Natural killer cell (primary cell): ENCODE data around the gene BCOR. TPM values are rescaled to one million over a fixed set of nuclear protein-coding genes. Genes with fewer than 3 reads are reported as not detected.
A peak's percentile ranks its signal among the peaks of the same experiment; 100 is the strongest.

Experiments
- ATAC-seq, 3 donors: fragments of 150-1000 bp in 2 of 3; fragments of 200-7000 bp in 1 of 3; cut with Tn5 transposase; 1 replicate in 1 of 3; 2 replicates in 2 of 3; pipeline ENCODE4 v1.10.0; 2021; ENCODE audit warnings: mild to moderate bottlenecking in 2 of 3, moderate library complexity in 2 of 3
- DNase-seq, 2 donors: peaks; one replicate each; pipeline versions ENCODE4 v3.0.0 to v3.0.0-alpha.2; 2013 to 2021; ENCODE audit warnings: mixed read lengths in 1 of 2
- H3K27ac ChIP-seq: one replicate; pipeline ENCODE4 v1.5.1; 2013; ENCODE audit warnings: mild to moderate bottlenecking, low read length
- H3K27me3 ChIP-seq: one replicate; pipeline ENCODE4 v1.6.1; 2013; ENCODE audit warnings: low read length; ENCODE audit not compliant: control insufficient read depth, insufficient read depth
- H3K36me3 ChIP-seq: one replicate; pipeline ENCODE4 v1.6.1; 2013; ENCODE audit warnings: low read length; ENCODE audit not compliant: control insufficient read depth, insufficient read depth
- H3K4me1 ChIP-seq: one replicate; pipeline ENCODE4 v1.6.1; 2013; ENCODE audit warnings: low read length; ENCODE audit not compliant: control insufficient read depth, insufficient read depth
- H3K4me3 ChIP-seq: one replicate; pipeline ENCODE4 v1.5.1; 2013; ENCODE audit warnings: low read length
- H3K9me3 ChIP-seq: one replicate; pipeline ENCODE4 v1.6.1; 2013; ENCODE audit warnings: low read length; ENCODE audit not compliant: control insufficient read depth, insufficient read depth
- H3K27ac Mint-ChIP-seq, 2 donors: one replicate each; pipeline ENCODE4 v1.8.0; 2022; ENCODE audit warnings: mild to moderate bottlenecking in 2 of 2, mixed read lengths in 2 of 2, moderate library complexity in 1 of 2
- H3K27me3 Mint-ChIP-seq, 2 donors: one replicate each; pipeline ENCODE4 v1.8.0; 2022; ENCODE audit warnings: low read depth in 2 of 2, mixed read lengths in 2 of 2
- H3K36me3 Mint-ChIP-seq: one replicate; pipeline ENCODE4 v1.8.0; 2022; ENCODE audit warnings: mixed read lengths
- H3K4me1 Mint-ChIP-seq, 2 donors: one replicate each; pipeline ENCODE4 v1.8.0; 2022; ENCODE audit warnings: mixed read lengths in 2 of 2
- H3K4me3 Mint-ChIP-seq: one replicate; pipeline ENCODE4 v1.8.0; 2022; ENCODE audit warnings: mild to moderate bottlenecking, moderate library complexity, mixed read lengths
- H3K9me3 Mint-ChIP-seq, 2 donors: one replicate each; pipeline ENCODE4 v1.8.0; 2022; ENCODE audit warnings: mixed read lengths in 2 of 2
- WGBS: methylation state at CpG from one replicate; pipeline ENCODE4 v1.1.7; 2013; ENCODE audit warnings: missing lambda C conversion rate; ENCODE audit not compliant: insufficient coverage; 5-methylcytosine and 5-hydroxymethylcytosine counted together
- intact Hi-C: fragments of 100-400 bp; cut with micrococcal nuclease; formaldehyde crosslinking; loops from one replicate; pipeline ENCODE4 v1.14.2; 2022
- total RNA-seq, 4 donors: library from RNA; stranded (reverse); fragments of 120-200 nt in 1 of 4; gene quantifications; one replicate each; pipeline versions ENCODE4 v1.2.3 to v1.2.4, GENCODE V29; 2013 to 2022
- TF ChIP-seq, protein P1 (sequence below): fragments of 200-600 bp; IDR thresholded peaks from one replicate; pipeline ENCODE4 v1.8.0; 2022; ENCODE audit warnings: antibody characterized with exemption

Gene BCOR
- total RNA-seq, 3 donors from 2014 or later (not counting 1 experiment from before 2014, with no cell fraction given) = 20.0 to 35.2 (median 29.2) TPM

DNA sequence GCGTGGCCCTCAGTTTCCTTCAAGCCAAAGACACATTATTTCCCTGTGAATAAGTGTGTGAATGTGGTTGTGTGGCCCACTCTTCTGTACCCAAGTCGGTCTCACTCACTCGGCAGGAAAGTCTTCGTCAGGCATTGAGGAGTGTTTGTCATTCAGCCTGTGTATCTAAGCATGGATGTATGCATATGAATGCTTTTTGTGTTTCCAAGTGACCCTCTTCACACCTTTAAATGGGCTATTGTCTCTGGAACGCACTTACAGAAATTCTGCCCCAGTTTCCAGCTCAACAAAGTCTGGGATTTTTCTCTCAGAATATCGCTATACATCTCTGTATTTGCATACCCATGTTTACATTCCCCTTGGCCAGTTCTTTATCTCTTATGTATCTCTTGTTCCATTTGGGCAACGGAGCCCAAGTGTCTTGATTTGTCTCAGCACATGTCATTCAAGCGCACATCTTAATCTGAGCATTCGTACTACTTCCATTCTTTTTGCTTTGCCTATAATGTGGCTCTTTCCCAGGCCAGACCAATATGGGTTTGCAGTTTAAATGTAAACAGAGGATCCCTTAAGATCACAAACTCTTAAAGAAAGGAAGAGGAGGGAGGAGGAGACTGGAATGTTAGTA lies 4.8 kb downstream of the BCOR start:
- H3K27ac Mint-ChIP-seq = no peak overlapping the region
- ATAC-seq = no peak
- peaks cover 45% of the 10 kb centered on the region for H3K4me1 ChIP-seq

DNA sequence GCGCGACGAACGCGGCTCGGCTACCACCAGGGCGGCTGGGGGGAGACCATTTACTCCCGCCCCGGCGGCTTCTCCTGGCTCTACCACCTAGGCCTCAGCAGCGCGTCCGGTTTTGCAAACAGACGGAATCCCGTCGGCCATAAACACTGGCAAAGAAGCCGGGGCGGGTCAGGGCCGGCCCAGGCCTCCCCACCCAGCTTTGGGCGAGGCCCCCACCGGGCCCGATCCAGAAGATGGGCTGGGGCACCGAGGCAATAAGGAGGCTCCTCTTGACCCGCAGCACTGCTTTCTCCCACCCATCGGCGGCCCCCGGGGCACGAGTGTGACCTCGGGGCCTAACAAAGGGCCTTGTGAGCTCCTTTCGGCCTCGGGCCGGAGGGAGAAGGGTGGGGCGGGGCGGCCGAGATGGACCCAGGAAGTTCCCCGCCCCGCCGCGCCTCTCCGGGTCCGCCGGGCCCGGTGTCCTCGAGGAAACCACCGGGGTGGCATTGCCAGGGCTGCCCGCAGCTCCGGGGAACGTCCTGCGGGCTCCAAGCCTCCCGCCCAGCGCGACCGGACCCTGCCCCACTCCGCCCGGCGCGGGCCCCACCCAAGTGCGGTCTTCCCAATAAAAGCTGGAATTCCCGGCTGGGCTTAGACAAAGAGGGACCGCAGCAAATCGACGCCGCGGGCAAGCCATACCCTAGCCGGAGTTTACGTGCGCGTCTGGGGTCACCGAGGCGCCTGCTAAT lies 5.9 kb downstream of the BCOR start:
- Mint-ChIP-seq H3K4me1 (peaks cover 52 to 54% of the 10 kb centered on the region in 2 donors), H3K27ac (no peak overlapping the region), H3K4me3 (peak overlapping the region; percentile 68), H3K36me3 (no peaks in the 10 kb centered on the region), H3K27me3 (peaks cover 0 to 38% of the 10 kb centered on the region in 2 donors), H3K9me3 (no peaks in the 10 kb centered on the region)
- H3K36me3 ChIP-seq = no peaks in the 10 kb centered on the region
- no peak for DNase-seq
- H3K4me1 ChIP-seq = peaks cover 47% of the 10 kb centered on the region
- WGBS = 94% methylated on average over 66 of the region's 70 CpGs
- TF ChIP-seq, protein P1, sequence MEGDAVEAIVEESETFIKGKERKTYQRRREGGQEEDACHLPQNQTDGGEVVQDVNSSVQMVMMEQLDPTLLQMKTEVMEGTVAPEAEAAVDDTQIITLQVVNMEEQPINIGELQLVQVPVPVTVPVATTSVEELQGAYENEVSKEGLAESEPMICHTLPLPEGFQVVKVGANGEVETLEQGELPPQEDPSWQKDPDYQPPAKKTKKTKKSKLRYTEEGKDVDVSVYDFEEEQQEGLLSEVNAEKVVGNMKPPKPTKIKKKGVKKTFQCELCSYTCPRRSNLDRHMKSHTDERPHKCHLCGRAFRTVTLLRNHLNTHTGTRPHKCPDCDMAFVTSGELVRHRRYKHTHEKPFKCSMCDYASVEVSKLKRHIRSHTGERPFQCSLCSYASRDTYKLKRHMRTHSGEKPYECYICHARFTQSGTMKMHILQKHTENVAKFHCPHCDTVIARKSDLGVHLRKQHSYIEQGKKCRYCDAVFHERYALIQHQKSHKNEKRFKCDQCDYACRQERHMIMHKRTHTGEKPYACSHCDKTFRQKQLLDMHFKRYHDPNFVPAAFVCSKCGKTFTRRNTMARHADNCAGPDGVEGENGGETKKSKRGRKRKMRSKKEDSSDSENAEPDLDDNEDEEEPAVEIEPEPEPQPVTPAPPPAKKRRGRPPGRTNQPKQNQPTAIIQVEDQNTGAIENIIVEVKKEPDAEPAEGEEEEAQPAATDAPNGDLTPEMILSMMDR = no peak
- H3K27ac ChIP-seq = no peak overlapping the region
- no peak overlapping the region for H3K4me3 ChIP-seq
- H3K27me3 ChIP-seq = no peaks in the 10 kb centered on the region
- no peaks in the 10 kb centered on the region for H3K9me3 ChIP-seq
- no peak for ATAC-seq
- intact Hi-C loops = no loop called here

More for the DNA sequence above, 4.8 kb downstream of the BCOR start:
- intact Hi-C loops = no loop called here
- Mint-ChIP-seq H3K4me3 (peak overlapping the region; percentile 91), H3K36me3 (no peaks in the 10 kb centered on the region), H3K9me3 (no peaks in the 10 kb centered on the region), H3K27me3 (peaks cover 0 to 32% of the 10 kb centered on the region in 2 donors), H3K4me1 (peaks cover 48 to 52% of the 10 kb centered on the region in 2 donors)
- TF ChIP-seq, protein P1 = no peak
- Histone ChIP-seq H3K36me3 (no peaks in the 10 kb centered on the region), H3K9me3 (no peaks in the 10 kb centered on the region), H3K4me3 (no peak overlapping the region), H3K27ac (no peak overlapping the region), H3K27me3 (no peaks in the 10 kb centered on the region)
- 93% methylated on average over 5 of the region's 9 CpGs for WGBS
- DNase-seq = no peak

DNA sequence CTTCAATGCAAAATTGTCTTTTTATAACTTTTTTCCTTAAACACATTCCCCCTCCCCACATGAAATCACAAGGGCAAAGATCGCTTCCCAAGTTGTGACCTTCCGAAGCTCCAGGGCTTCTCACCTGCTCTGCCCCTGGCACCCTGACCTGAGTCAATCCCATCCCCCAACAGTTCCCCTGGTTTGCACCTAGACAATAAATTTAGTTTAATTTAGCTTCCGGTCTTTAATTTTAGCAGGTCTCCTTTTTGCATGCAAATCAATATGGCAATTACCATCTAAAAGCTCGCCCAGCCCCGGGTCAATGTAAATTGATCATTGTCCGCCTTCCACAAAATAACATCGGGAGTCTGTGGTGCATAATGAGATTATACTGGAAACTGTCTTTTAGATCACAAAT lies 6.8 kb downstream of the BCOR start:
- 78% methylated on average over 4 of the region's 7 CpGs for WGBS
- H3K4me3 ChIP-seq = no peak overlapping the region
- Mint-ChIP-seq H3K4me3 (peak overlapping the region; percentile 68), H3K9me3 (no peaks in the 10 kb centered on the region), H3K27ac (peak overlapping the region in 1 of 2 donors; percentile 22), H3K4me1 (peaks cover 52 to 61% of the 10 kb centered on the region in 2 donors), H3K27me3 (peaks cover 0 to 46% of the 10 kb centered on the region in 2 donors), H3K36me3 (no peaks in the 10 kb centered on the region)
- no peak overlapping the region for H3K27ac ChIP-seq
- H3K4me1 ChIP-seq = peaks cover 54% of the 10 kb centered on the region
- TF ChIP-seq, protein P1 = no peak
- intact Hi-C loops = no loop called here
- H3K9me3 ChIP-seq = no peaks in the 10 kb centered on the region
- no peaks in the 10 kb centered on the region for H3K36me3 ChIP-seq
- no peak for ATAC-seq
- no peaks in the 10 kb centered on the region for H3K27me3 ChIP-seq
- no peak for DNase-seq
